K562 (cell line): ENCODE results near the gene SLC25A51. TPM values are rescaled to one million over a fixed set of nuclear protein-coding genes. Genes with fewer than 3 reads are reported as not detected.

Source experiments
- CBX3 ChIP-seq, 2 experiments: IDR thresholded peaks; 1 replicate in 1 of 2; 2 replicates in 1 of 2; pipeline ENCODE4 v1.6.1; 2012; ENCODE audit warnings: inconsistent platforms in 2 of 2, low read length in 2 of 2, borderline replicate concordance in 1 of 2, control low read depth in 1 of 2
- ETV1 ChIP-seq: fragments of 450-650 bp; conservative IDR thresholded peaks from 2 replicates; pipeline ENCODE4 v1.6.1; 2016; ENCODE audit warnings: missing genetic modification characterization, control low read depth, low read depth, missing compliant biosample characterization
- GABPB1 ChIP-seq: sonication (generic); formaldehyde crosslinking; IDR thresholded peaks from 2 replicates; pipeline ENCODE4 v1.8.0; 2022; ENCODE audit warnings: mild to moderate bottlenecking, missing genetic modification reagents
- NUFIP1 ChIP-seq: fragments of 450-650 bp; IDR thresholded peaks from 2 replicates; pipeline ENCODE4 v1.6.1; 2018; ENCODE audit not compliant: partially characterized antibody
- PCBP1 ChIP-seq: fragments of 200-400 bp; formaldehyde crosslinking; IDR thresholded peaks from 2 replicates; pipeline ENCODE4 v1.6.1; 2018; ENCODE audit warnings: mild to moderate bottlenecking, low read depth, low read length; ENCODE audit not compliant: poor library complexity, severe bottlenecking
- PHB2 ChIP-seq: fragments of 450-650 bp; IDR thresholded peaks from 2 replicates; pipeline ENCODE4 v1.6.1; 2017; ENCODE audit warnings: low read depth
- PHF8 ChIP-seq: fragments of 200-600 bp; sonication (generic); IDR thresholded peaks from 2 replicates; pipeline ENCODE4 v1.6.1; 2012; ENCODE audit warnings: mixed run types, mild to moderate bottlenecking, inconsistent platforms, low read length, moderate library complexity, borderline replicate concordance
- TCF7 ChIP-seq: sonication (generic); IDR thresholded peaks from 2 replicates; pipeline ENCODE4 v1.6.1; 2016; ENCODE audit warnings: antibody characterized with exemption, borderline replicate concordance
- ZKSCAN3 ChIP-seq: fragments of 250-450 bp; sonication (Bioruptor Pico); IDR thresholded peaks from 2 replicates; pipeline ENCODE4 v1.4.0; 2020
- ZNF217 ChIP-seq: sonication (generic); formaldehyde crosslinking; IDR thresholded peaks from 2 replicates; pipeline ENCODE4 v1.8.0; 2022; ENCODE audit warnings: mild to moderate bottlenecking, missing genetic modification reagents
- ZNF76 ChIP-seq: fragments of 250-450 bp; sonication (Bioruptor Pico); IDR thresholded peaks from 2 replicates; pipeline ENCODE4 v1.4.0; 2020; ENCODE audit warnings: mild to moderate bottlenecking, moderate library complexity, borderline replicate concordance
- polyA plus RNA-seq, 8 experiments: library from polyadenylated mRNA; depleted of rRNA in 4 of 8; stranded (reverse) in 5 of 8; unstranded in 3 of 8; fragments of >200 nt; fragmentation: Nextera tagmentation in 2 of 8; fragmentation: Illumina TruSeq in 1 of 8; extraction: Ambion mirVana in 2 of 8; extraction: Trizol in 1 of 8; gene quantifications; 2 replicates each; pipeline versions ENCODE4 v1.2.1 to v1.2.3, GENCODE V29; 2011 to 2014; ENCODE audit warnings: inconsistent platforms in 1 of 8, missing spikeins in 1 of 8
- total RNA-seq, 7 experiments: library from RNA; depleted of rRNA in 6 of 7; stranded (reverse); fragments of >200 nt in 6 of 7; fragmentation: Illumina TruSeq in 2 of 7; extraction: Trizol in 2 of 7; gene quantifications; 2 replicates each; pipeline versions ENCODE4 v1.2.1 to v1.2.3, GENCODE V29; 2011 to 2021; ENCODE audit warnings: low replicate concordance in 1 of 7
- TF ChIP-seq, protein P1 (sequence below): sonication (generic); formaldehyde crosslinking; IDR thresholded peaks from 2 replicates; pipeline ENCODE4 v1.8.0; 2023; ENCODE audit warnings: mild to moderate bottlenecking, missing genetic modification reagents
- TF ChIP-seq, protein P2 (sequence below): sonication (generic); formaldehyde crosslinking; IDR thresholded peaks from 2 replicates; pipeline ENCODE4 v1.8.1; 2023; ENCODE audit warnings: mild to moderate bottlenecking, missing genetic modification reagents
- TF ChIP-seq, protein P3 (sequence below): fragments of 250-450 bp; sonication (Bioruptor Pico); IDR thresholded peaks from 2 replicates; pipeline ENCODE4 v1.8.0; 2022; ENCODE audit warnings: inconsistent platforms
- TF ChIP-seq, protein P4 (sequence below): sonication (generic); formaldehyde crosslinking; IDR thresholded peaks from 2 replicates; pipeline ENCODE4 v1.8.1; 2022; ENCODE audit warnings: missing genetic modification reagents
- TF ChIP-seq, protein P5 (sequence below): sonication (generic); formaldehyde crosslinking; IDR thresholded peaks from 2 replicates; pipeline ENCODE4 v1.8.0; 2022; ENCODE audit warnings: mild to moderate bottlenecking, missing genetic modification reagents

The SLC25A51 gene
- total and polyA plus RNA-seq, 9 of the 15 experiments (the other 6 are each of a cell fraction or from before 2014, with no cell fraction given) = 9.1 to 40.7 (median 24.5) TPM

DNA sequence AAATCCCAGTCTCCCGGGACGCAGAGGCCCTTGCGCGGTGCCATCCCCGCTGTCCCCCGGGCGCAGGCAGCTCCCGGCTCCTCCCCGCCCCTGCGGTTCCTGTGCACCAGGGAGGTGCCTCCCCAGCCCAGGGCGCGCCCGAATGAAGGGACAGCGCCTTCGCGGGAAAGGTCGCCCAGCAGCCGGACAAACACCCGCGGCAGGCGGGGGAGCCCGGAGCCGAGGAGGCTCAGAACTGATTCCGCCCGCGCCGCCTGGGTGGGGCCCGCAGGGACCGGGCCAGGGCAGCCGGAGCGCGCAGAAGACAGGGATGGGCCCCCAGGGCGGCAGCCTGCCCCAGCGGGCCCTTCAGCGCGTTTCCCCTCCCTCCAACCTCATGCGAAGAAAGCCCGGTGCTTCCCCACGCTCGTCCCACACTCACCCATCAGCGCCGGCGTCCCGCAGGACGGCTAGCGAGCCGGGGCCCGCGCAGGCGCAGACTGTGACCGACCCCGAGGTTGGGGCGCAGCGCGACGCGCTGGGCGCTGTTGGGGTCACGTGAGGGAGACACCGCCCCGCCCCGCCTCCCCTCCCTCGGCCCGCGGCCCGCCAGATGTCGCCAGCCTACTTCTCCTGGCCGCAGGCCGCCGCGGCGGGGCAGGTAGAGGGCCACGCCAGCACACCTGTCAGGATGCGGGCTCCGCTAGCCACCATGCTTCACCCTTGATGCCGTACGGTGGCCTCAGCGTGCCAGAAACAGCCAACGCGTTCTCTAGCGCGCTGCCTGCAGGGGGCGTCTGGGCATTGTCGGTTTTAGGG is at the start of gene SLC25A51 (continued):
- TF ChIP-seq, protein P1, sequence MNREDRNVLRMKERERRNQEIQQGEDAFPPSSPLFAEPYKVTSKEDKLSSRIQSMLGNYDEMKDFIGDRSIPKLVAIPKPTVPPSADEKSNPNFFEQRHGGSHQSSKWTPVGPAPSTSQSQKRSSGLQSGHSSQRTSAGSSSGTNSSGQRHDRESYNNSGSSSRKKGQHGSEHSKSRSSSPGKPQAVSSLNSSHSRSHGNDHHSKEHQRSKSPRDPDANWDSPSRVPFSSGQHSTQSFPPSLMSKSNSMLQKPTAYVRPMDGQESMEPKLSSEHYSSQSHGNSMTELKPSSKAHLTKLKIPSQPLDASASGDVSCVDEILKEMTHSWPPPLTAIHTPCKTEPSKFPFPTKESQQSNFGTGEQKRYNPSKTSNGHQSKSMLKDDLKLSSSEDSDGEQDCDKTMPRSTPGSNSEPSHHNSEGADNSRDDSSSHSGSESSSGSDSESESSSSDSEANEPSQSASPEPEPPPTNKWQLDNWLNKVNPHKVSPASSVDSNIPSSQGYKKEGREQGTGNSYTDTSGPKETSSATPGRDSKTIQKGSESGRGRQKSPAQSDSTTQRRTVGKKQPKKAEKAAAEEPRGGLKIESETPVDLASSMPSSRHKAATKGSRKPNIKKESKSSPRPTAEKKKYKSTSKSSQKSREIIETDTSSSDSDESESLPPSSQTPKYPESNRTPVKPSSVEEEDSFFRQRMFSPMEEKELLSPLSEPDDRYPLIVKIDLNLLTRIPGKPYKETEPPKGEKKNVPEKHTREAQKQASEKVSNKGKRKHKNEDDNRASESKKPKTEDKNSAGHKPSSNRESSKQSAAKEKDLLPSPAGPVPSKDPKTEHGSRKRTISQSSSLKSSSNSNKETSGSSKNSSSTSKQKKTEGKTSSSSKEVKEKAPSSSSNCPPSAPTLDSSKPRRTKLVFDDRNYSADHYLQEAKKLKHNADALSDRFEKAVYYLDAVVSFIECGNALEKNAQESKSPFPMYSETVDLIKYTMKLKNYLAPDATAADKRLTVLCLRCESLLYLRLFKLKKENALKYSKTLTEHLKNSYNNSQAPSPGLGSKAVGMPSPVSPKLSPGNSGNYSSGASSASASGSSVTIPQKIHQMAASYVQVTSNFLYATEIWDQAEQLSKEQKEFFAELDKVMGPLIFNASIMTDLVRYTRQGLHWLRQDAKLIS = peak; percentile 93
- TF ChIP-seq ZNF76 (CRISPR knock-in tag) = peak; percentile 88
- peak in 1 of 2 experiments; percentile 95; a peak in 2 of 3 replicates for TF ChIP-seq CBX3 (IDR thresholded peaks at IDR 0.05; ENCODE audit: borderline replicate concordance in 1 of 2, low read length in 2 of 2)
- TF ChIP-seq GABPB1 (CRISPR knock-in tag) = peak; percentile 85
- TF ChIP-seq ZKSCAN3 = 0 out of 2 replicates have a peak, but pooled peaks have one; percentile 21
- no peak for TF ChIP-seq PHB2
- TF ChIP-seq PCBP1 = peak; percentile 68
- no peak for TF ChIP-seq NUFIP1
- TF ChIP-seq, protein P2, sequence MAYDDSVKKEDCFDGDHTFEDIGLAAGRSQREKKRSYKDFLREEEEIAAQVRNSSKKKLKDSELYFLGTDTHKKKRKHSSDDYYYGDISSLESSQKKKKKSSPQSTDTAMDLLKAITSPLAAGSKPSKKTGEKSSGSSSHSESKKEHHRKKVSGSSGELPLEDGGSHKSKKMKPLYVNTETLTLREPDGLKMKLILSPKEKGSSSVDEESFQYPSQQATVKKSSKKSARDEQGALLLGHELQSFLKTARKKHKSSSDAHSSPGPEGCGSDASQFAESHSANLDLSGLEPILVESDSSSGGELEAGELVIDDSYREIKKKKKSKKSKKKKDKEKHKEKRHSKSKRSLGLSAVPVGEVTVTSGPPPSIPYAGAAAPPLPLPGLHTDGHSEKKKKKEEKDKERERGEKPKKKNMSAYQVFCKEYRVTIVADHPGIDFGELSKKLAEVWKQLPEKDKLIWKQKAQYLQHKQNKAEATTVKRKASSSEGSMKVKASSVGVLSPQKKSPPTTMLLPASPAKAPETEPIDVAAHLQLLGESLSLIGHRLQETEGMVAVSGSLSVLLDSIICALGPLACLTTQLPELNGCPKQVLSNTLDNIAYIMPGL (CRISPR knock-in tag) = peak; percentile 92
- TF ChIP-seq, protein P3, sequence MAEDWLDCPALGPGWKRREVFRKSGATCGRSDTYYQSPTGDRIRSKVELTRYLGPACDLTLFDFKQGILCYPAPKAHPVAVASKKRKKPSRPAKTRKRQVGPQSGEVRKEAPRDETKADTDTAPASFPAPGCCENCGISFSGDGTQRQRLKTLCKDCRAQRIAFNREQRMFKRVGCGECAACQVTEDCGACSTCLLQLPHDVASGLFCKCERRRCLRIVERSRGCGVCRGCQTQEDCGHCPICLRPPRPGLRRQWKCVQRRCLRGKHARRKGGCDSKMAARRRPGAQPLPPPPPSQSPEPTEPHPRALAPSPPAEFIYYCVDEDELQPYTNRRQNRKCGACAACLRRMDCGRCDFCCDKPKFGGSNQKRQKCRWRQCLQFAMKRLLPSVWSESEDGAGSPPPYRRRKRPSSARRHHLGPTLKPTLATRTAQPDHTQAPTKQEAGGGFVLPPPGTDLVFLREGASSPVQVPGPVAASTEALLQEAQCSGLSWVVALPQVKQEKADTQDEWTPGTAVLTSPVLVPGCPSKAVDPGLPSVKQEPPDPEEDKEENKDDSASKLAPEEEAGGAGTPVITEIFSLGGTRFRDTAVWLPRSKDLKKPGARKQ (CRISPR knock-in tag) = no peak
- TF ChIP-seq, protein P4, sequence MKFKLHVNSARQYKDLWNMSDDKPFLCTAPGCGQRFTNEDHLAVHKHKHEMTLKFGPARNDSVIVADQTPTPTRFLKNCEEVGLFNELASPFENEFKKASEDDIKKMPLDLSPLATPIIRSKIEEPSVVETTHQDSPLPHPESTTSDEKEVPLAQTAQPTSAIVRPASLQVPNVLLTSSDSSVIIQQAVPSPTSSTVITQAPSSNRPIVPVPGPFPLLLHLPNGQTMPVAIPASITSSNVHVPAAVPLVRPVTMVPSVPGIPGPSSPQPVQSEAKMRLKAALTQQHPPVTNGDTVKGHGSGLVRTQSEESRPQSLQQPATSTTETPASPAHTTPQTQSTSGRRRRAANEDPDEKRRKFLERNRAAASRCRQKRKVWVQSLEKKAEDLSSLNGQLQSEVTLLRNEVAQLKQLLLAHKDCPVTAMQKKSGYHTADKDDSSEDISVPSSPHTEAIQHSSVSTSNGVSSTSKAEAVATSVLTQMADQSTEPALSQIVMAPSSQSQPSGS = no peak
- TF ChIP-seq TCF7 = no peak
- TF ChIP-seq, protein P5, sequence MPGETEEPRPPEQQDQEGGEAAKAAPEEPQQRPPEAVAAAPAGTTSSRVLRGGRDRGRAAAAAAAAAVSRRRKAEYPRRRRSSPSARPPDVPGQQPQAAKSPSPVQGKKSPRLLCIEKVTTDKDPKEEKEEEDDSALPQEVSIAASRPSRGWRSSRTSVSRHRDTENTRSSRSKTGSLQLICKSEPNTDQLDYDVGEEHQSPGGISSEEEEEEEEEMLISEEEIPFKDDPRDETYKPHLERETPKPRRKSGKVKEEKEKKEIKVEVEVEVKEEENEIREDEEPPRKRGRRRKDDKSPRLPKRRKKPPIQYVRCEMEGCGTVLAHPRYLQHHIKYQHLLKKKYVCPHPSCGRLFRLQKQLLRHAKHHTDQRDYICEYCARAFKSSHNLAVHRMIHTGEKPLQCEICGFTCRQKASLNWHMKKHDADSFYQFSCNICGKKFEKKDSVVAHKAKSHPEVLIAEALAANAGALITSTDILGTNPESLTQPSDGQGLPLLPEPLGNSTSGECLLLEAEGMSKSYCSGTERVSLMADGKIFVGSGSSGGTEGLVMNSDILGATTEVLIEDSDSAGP (CRISPR knock-in tag) = peak; percentile 78
- peak; percentile 96; the same call in 1 of the 2 replicates for TF ChIP-seq PHF8
- TF ChIP-seq ZNF217 (CRISPR knock-in tag) = peak; percentile 70; the same call in 1 of the 2 replicates
- no peak for TF ChIP-seq ETV1
